Loucy (cell line): Measurements from ENCODE around the gene IZUMO2.
"Not testable (repeated sequence)": the region's sequence is repeated elsewhere in the genome, so short reads cannot be mapped to it uniquely, and the experiment has no call there.

Source experiments
- CTCF ChIP-seq: fragments of 200-600 bp; sonication (generic); conservative IDR thresholded peaks from 2 replicates; pipeline ENCODE4 v1.5.1; 2014; ENCODE audit warnings: mild to moderate bottlenecking, antibody characterized with exemption, low read length
- EZH2phosphoT487 ChIP-seq: fragments of 200-600 bp; IDR thresholded peaks from 2 replicates; pipeline ENCODE4 v1.6.1; 2018; ENCODE audit warnings: antibody characterized with exemption, mild to moderate bottlenecking, moderate library complexity, borderline replicate concordance

- not testable (repeated sequence) for TF ChIP-seq CTCF, EZH2phosphoT487
Observed at GRCh38 chr19:50140118-50140845, 22.8 kb downstream of the IZUMO2 start.
